Activated naive CD4-positive, alpha-beta T cell treated with anti-CD3 and anti-CD28 coated beads, Interleukin-2, amount 50 U/mL, for 24 hours (primary cell): Measurements from ENCODE around the gene CIC.

Experiments used
- H3K27ac Mint-ChIP-seq: one replicate; pipeline ENCODE4 v1.8.0; 2021; ENCODE audit warnings: mild to moderate bottlenecking, mixed read lengths
- H3K27me3 Mint-ChIP-seq: one replicate; pipeline ENCODE4 v1.8.0; 2021; ENCODE audit warnings: mixed read lengths
- H3K36me3 Mint-ChIP-seq: one replicate; pipeline ENCODE4 v1.8.0; 2021; ENCODE audit warnings: mixed read lengths
- H3K4me1 Mint-ChIP-seq: one replicate; pipeline ENCODE4 v1.8.0; 2021; ENCODE audit warnings: mixed read lengths
- H3K4me3 Mint-ChIP-seq: one replicate; pipeline ENCODE4 v1.8.0; 2021; ENCODE audit warnings: mild to moderate bottlenecking, mixed read lengths
- H3K9me3 Mint-ChIP-seq: one replicate; pipeline ENCODE4 v1.8.0; 2021; ENCODE audit warnings: mixed read lengths

Gene CIC

GRCh38 chr19:42268704-42269477 lies at the start of gene CIC:
CIC (plus strand) TSS chr19:42269252; CDS start chr19:42271784, 2,532 bp downstream.
- H3K27me3 Mint-ChIP-seq: no peaks in the 10 kb centered on the region
- H3K36me3 Mint-ChIP-seq: no peaks in the 10 kb centered on the region
- no peaks in the 10 kb centered on the region for H3K9me3 Mint-ChIP-seq
- H3K27ac Mint-ChIP-seq: peak within 1 kb of the TSS; percentile 99
- H3K4me1 Mint-ChIP-seq: peaks cover 36% of the 10 kb centered on the region
- no peak within 1 kb of the TSS for H3K4me3 Mint-ChIP-seq

GRCh38 chr19:42219812-42220750 lies 49.0 kb upstream of the CIC start, which contains the start of gene ZNF526:
ZNF526 (plus strand) TSS chr19:42220312; CDS start chr19:42224404, 4,092 bp downstream.
- Mint-ChIP-seq H3K36me3 (peaks cover 6% of the 10 kb centered on the region), H3K4me3 (peak within 1 kb of the TSS; percentile 97), H3K27me3 (no peaks in the 10 kb centered on the region), H3K27ac (peak within 1 kb of the TSS; percentile 97), H3K9me3 (no peaks in the 10 kb centered on the region), H3K4me1 (peaks cover 49% of the 10 kb centered on the region)

GRCh38 chr19:42220751-42221097 lies 48.3 kb upstream of the CIC start:
- peaks cover 43% of the 10 kb centered on the region for H3K4me1 Mint-ChIP-seq
- peaks cover 6% of the 10 kb centered on the region for H3K36me3 Mint-ChIP-seq
- no peaks in the 10 kb centered on the region for H3K9me3 Mint-ChIP-seq
- peak overlapping the region; percentile 97 for H3K27ac Mint-ChIP-seq
- peak overlapping the region; percentile 97 for H3K4me3 Mint-ChIP-seq
- no peaks in the 10 kb centered on the region for H3K27me3 Mint-ChIP-seq

DNA sequence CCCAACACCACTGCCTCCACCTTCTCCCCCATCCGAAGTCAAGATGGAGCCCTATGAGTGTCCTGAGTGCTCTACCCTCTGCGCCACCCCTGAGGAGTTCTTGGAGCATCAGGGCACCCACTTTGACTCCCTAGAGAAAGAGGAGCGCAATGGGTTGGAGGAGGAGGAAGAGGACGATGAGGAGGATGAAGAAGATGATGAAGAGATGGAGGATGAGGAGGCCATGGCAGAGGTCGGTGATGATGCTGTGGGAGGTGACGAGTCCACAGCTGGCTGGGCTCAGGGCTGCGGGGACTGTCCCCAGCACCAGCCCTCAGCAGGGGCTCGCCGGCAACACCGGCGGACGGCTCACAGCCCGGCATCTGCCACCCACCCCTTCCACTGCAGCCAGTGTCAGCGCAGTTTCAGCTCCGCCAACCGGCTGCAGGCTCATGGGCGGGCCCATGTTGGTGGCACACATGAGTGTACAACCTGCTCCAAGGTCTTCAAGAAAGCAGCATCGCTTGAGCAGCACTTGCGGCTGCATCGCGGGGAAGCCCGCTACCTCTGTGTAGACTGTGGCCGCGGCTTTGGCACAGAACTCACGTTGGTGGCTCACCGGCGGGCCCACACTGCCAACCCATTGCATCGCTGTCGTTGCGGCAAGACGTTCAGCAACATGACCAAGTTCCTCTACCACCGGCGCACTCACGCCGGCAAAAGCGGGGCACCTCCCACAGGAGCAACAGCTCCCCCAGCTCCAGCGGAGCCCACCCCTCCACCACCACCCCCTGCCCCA lies 43.9 kb upstream of the CIC start:
- peaks cover 46% of the 10 kb centered on the region for H3K4me1 Mint-ChIP-seq
- no peaks in the 10 kb centered on the region for H3K27me3 Mint-ChIP-seq
- H3K4me3 Mint-ChIP-seq: no peak overlapping the region
- no peaks in the 10 kb centered on the region for H3K9me3 Mint-ChIP-seq
- H3K27ac Mint-ChIP-seq: no peak overlapping the region
- H3K36me3 Mint-ChIP-seq: peaks cover 10% of the 10 kb centered on the region

DNA sequence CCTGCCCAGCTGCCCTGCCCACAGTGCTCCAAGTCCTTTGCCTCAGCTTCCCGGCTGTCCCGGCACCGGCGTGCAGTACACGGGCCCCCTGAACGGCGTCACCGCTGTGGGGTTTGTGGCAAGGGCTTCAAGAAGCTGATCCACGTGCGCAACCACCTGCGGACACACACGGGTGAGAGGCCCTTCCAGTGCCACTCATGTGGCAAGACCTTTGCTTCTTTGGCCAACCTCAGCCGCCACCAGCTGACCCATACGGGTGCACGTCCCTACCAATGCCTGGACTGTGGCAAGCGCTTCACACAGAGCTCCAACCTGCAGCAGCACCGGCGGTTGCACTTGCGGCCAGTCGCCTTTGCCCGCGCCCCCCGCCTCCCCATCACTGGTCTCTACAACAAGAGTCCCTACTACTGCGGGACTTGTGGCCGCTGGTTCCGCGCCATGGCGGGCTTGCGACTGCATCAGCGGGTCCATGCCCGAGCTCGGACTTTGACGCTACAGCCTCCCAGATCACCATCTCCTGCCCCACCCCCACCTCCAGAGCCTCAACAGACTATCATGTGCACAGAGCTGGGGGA lies 43.2 kb upstream of the CIC start:
- Mint-ChIP-seq H3K4me3 (no peak overlapping the region), H3K27me3 (no peaks in the 10 kb centered on the region), H3K9me3 (no peaks in the 10 kb centered on the region), H3K4me1 (peaks cover 41% of the 10 kb centered on the region), H3K36me3 (peaks cover 8% of the 10 kb centered on the region), H3K27ac (no peak overlapping the region)

GRCh38 chr19:42226886-42227285 lies 42.2 kb upstream of the CIC start:
- Mint-ChIP-seq H3K27me3 (no peaks in the 10 kb centered on the region), H3K9me3 (no peaks in the 10 kb centered on the region), H3K27ac (peak overlapping the region; percentile 75), H3K36me3 (peaks cover 8% of the 10 kb centered on the region), H3K4me1 (peaks cover 37% of the 10 kb centered on the region), H3K4me3 (no peak overlapping the region)

DNA sequence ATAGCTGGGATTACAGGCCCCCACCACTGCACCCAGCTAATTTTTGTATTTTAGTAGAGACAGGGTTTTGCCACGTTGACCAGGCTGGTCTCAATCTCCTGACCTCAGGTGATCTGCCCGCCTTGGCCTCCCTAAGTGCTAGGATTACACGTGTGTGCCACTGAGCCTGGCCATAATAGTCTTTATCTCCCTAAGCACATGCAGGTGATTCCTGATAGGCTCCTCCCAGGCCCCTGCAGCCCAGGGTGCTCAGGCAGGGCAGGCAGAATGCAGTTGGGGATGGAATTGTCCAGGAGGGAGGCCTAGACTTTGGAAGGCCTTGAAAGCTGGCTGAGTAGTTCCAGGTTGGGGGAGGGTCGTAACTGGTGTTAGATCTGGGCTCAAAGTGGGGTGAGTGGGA lies 40.4 kb upstream of the CIC start:
- Mint-ChIP-seq H3K27me3 (no peaks in the 10 kb centered on the region), H3K9me3 (no peaks in the 10 kb centered on the region), H3K4me1 (peaks cover 29% of the 10 kb centered on the region), H3K36me3 (peaks cover 10% of the 10 kb centered on the region), H3K4me3 (no peak overlapping the region), H3K27ac (no peak overlapping the region)

DNA sequence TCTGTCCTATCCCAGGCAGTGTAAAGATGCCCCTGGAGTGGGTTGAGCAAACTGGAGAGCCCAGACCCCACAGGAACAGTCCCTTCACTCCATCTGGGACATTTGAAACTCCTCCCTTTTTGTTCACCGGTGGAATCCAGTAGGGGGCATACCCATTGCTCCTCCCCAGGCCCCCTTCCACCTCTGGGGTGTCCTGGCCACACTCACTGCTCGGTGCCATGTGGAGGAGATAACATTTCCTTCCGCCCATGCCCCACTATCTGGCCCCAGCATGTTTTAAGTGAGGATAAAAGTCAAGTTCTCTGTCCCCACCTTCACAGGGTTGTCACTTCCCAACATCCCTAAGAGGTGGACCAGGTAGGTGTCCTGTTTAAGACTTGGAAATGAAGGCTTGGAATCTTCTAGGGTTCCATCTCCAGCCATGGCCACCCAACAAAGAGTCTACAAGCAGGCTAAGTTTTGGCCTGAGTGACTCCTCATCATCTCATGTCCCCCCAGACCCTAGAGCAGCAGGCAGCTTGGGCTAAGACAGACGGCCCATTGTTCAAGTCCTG lies 39.7 kb upstream of the CIC start:
- Mint-ChIP-seq H3K27ac (peak overlapping the region; percentile 77), H3K9me3 (no peaks in the 10 kb centered on the region), H3K4me1 (peaks cover 29% of the 10 kb centered on the region), H3K27me3 (no peaks in the 10 kb centered on the region), H3K36me3 (peaks cover 10% of the 10 kb centered on the region), H3K4me3 (no peak overlapping the region)

GRCh38 chr19:42229855-42230351 lies 39.1 kb upstream of the CIC start:
- H3K9me3 Mint-ChIP-seq: no peaks in the 10 kb centered on the region
- peak overlapping the region; percentile 77 for H3K27ac Mint-ChIP-seq
- H3K27me3 Mint-ChIP-seq: no peaks in the 10 kb centered on the region
- no peak overlapping the region for H3K4me3 Mint-ChIP-seq
- H3K4me1 Mint-ChIP-seq: peaks cover 29% of the 10 kb centered on the region
- peaks cover 8% of the 10 kb centered on the region for H3K36me3 Mint-ChIP-seq

GRCh38 chr19:42230571-42230970 lies 38.5 kb upstream of the CIC start:
- peaks cover 33% of the 10 kb centered on the region for H3K4me1 Mint-ChIP-seq
- no peaks in the 10 kb centered on the region for H3K9me3 Mint-ChIP-seq
- peaks cover 12% of the 10 kb centered on the region for H3K36me3 Mint-ChIP-seq
- H3K4me3 Mint-ChIP-seq: no peak overlapping the region
- H3K27me3 Mint-ChIP-seq: no peaks in the 10 kb centered on the region
- no peak overlapping the region for H3K27ac Mint-ChIP-seq

DNA sequence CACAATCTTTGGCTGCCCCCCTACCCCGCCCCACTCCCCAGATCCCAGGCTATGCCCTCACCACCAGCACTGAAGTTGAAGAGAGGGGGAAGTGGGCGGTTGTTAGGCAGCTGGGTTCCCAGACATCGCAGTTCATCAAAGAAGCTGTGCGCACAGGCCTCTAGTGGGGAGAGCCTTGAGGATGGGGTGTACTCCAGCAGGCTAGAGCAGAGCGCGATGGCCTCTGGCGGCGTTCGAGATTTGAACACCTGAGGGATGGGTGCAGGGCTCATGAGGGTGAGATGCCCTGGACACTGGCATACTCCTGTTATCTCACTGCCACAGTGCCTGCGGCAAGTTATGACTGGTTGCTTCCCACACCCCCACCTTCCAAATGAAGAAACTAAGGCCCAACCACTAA lies 36.6 kb upstream of the CIC start:
- Mint-ChIP-seq H3K4me1 (peaks cover 32% of the 10 kb centered on the region), H3K27ac (no peak overlapping the region), H3K27me3 (no peaks in the 10 kb centered on the region), H3K36me3 (peaks cover 12% of the 10 kb centered on the region), H3K9me3 (no peaks in the 10 kb centered on the region), H3K4me3 (no peak overlapping the region)

GRCh38 chr19:42233106-42233505 lies 35.9 kb upstream of the CIC start:
- peaks cover 12% of the 10 kb centered on the region for H3K36me3 Mint-ChIP-seq
- H3K4me1 Mint-ChIP-seq: peaks cover 29% of the 10 kb centered on the region
- no peak overlapping the region for H3K27ac Mint-ChIP-seq
- H3K27me3 Mint-ChIP-seq: no peaks in the 10 kb centered on the region
- no peak overlapping the region for H3K4me3 Mint-ChIP-seq
- H3K9me3 Mint-ChIP-seq: no peaks in the 10 kb centered on the region

DNA sequence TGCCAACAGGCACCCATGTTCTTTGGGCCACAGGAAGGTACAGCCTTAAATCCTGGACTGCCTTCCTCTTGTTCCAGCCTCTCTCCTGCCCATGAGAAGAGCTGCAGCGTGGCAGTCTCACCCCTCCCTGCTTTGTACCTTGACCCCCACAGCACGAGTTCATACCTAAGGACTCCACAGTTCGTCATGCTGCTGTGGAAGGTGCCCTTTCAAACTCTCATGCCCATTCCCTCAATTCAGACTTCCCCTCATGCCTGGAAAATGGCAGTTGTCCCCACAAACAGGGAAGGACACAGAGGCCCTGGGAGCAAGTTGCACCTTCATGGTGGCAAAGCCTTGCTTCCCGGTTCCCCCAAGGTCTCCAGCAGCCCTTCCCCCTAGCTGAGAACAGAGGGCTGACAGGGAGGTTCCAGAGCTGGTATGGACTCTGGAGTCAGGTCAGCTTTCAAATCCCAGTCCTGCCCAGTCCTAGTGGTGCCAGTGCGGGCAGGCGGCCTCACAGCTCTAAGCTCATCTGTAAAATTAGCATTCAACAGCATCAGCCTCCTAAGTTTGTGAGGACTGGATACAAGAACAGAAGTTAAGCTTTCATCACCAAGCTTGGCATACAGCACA lies 35.3 kb upstream of the CIC start:
- Mint-ChIP-seq H3K4me3 (no peak overlapping the region), H3K27ac (peak overlapping the region; percentile 77), H3K4me1 (peaks cover 25% of the 10 kb centered on the region), H3K9me3 (no peaks in the 10 kb centered on the region), H3K27me3 (no peaks in the 10 kb centered on the region), H3K36me3 (peaks cover 12% of the 10 kb centered on the region)

GRCh38 chr19:42234364-42234763 lies 34.7 kb upstream of the CIC start:
- peaks cover 23% of the 10 kb centered on the region for H3K4me1 Mint-ChIP-seq
- no peaks in the 10 kb centered on the region for H3K9me3 Mint-ChIP-seq
- H3K27ac Mint-ChIP-seq: no peak overlapping the region
- peaks cover 15% of the 10 kb centered on the region for H3K36me3 Mint-ChIP-seq
- no peak overlapping the region for H3K4me3 Mint-ChIP-seq
- no peaks in the 10 kb centered on the region for H3K27me3 Mint-ChIP-seq
